Activated T-cell treated with anti-CD3 and anti-CD28 coated beads, Interleukin-2, amount 50 U/mL, for 24 hours (primary cell): ENCODE results near the gene PIK3CG.
"Not testable (repeated sequence)": the region's sequence is repeated elsewhere in the genome, so short reads cannot be mapped to it uniquely, and the experiment has no call there.

Experiments used
- DNase-seq: peaks from one replicate; pipeline ENCODE4 v3.0.0-alpha.2; 2020
- H3K27ac Mint-ChIP-seq: 2 replicates; pipeline ENCODE4 v1.8.0; 2020; ENCODE audit warnings: mild to moderate bottlenecking, mixed read lengths
- H3K27me3 Mint-ChIP-seq: 2 replicates; pipeline ENCODE4 v1.8.0; 2020; ENCODE audit warnings: mixed read lengths
- H3K36me3 Mint-ChIP-seq: 2 replicates; pipeline ENCODE4 v1.8.0; 2020; ENCODE audit warnings: low read depth, mixed read lengths
- H3K4me1 Mint-ChIP-seq: 2 replicates; pipeline ENCODE4 v1.8.0; 2020; ENCODE audit warnings: low read depth, mixed read lengths
- H3K4me3 Mint-ChIP-seq: 2 replicates; pipeline ENCODE4 v1.8.0; 2020; ENCODE audit warnings: mild to moderate bottlenecking, moderate library complexity, mixed read lengths
- H3K9me3 Mint-ChIP-seq: 2 replicates; pipeline ENCODE4 v1.8.0; 2020; ENCODE audit warnings: mixed read lengths

PIK3CG gene

GRCh38 chr7:106865130-106866041, at the start of gene PIK3CG:
TSS of gene PIK3CG (plus strand) at chr7:106865282. CDS start at chr7:106867562, 2,280 bp downstream.
- H3K4me1 Mint-ChIP-seq: peaks cover 85% of the 10 kb centered on the region
- H3K27me3 Mint-ChIP-seq: no peaks in the 10 kb centered on the region
- H3K9me3 Mint-ChIP-seq: no peaks in the 10 kb centered on the region
- no peak for DNase-seq
- H3K4me3 Mint-ChIP-seq: peak within 1 kb of the TSS; percentile 84
- peaks cover 48% of the 10 kb centered on the region for H3K36me3 Mint-ChIP-seq
- peak within 1 kb of the TSS; percentile 96 for H3K27ac Mint-ChIP-seq

- no peak overlapping the region for H3K27ac Mint-ChIP-seq
- H3K36me3 Mint-ChIP-seq: no peaks in the 10 kb centered on the region
- no peak overlapping the region for H3K4me3 Mint-ChIP-seq
- H3K9me3 Mint-ChIP-seq: no peaks in the 10 kb centered on the region
- no peak for DNase-seq
- peaks cover 1% of the 10 kb centered on the region for H3K4me1 Mint-ChIP-seq
- H3K27me3 Mint-ChIP-seq: no peaks in the 10 kb centered on the region
Measured at GRCh38 chr7:106817098-106817497, 48.0 kb upstream of the PIK3CG start.

- Mint-ChIP-seq H3K27me3 (no peaks in the 10 kb centered on the region), H3K4me3 (no peak overlapping the region), H3K27ac (no peak overlapping the region), H3K36me3 (no peaks in the 10 kb centered on the region), H3K4me1 (no peaks in the 10 kb centered on the region), H3K9me3 (no peaks in the 10 kb centered on the region)
- no peak for DNase-seq
Measured at GRCh38 chr7:106818736-106819135, 46.3 kb upstream of the PIK3CG start.

- no peaks in the 10 kb centered on the region for H3K9me3 Mint-ChIP-seq
- no peak for DNase-seq
- H3K4me3 Mint-ChIP-seq: no peak overlapping the region
- no peaks in the 10 kb centered on the region for H3K36me3 Mint-ChIP-seq
- H3K27me3 Mint-ChIP-seq: no peaks in the 10 kb centered on the region
- H3K27ac Mint-ChIP-seq: no peak overlapping the region
- no peaks in the 10 kb centered on the region for H3K4me1 Mint-ChIP-seq
Measured at GRCh38 chr7:106819546-106819945, 45.5 kb upstream of the PIK3CG start.

DNA sequence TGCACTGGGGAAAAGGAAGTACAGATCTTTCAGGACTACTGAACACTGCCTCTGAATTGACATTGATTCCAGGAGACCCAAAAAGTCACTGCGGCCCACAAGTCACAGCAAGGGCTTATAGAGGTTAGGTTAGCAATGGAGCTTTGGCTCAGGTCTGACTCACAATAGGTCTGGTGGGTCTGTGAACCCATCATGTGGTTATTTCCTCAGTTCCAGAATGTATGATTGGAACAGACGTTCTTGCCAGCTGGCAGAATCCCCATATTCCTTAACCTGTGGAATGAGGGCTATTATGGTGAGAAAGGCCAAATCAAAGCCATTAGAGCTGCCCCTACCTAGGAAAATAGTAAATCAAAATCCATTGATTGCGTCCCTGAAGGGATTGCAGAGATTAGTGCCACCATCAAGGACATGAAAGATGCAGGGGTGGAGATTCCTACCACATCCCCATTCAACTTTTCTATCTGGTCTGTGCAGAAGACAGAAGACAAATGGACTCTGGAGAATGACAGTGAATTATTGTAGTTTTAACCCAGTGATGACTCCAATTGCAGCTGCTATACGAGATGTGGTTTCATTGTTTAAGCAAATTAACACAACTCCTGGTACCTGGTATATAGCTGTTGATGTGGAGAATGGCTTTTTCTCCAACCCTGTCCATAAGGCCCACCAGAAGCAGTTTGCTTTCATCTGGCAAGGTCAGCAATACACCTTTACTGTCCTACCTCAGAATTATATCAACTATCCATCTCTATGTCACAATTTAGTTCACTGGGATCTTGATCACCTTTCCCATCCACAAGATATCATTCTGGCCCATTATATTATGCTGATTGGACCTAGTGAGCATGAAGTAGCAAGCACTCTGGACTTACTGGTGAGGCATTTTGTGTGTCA, 44.5 kb upstream of the PIK3CG start:
- DNase-seq: no peak
- H3K4me1 Mint-ChIP-seq: no peaks in the 10 kb centered on the region
- no peak overlapping the region for H3K27ac Mint-ChIP-seq
- no peaks in the 10 kb centered on the region for H3K9me3 Mint-ChIP-seq
- no peak overlapping the region for H3K4me3 Mint-ChIP-seq
- H3K36me3 Mint-ChIP-seq: no peaks in the 10 kb centered on the region
- H3K27me3 Mint-ChIP-seq: no peaks in the 10 kb centered on the region

GRCh38 chr7:106823631-106824030, 41.5 kb upstream of the PIK3CG start:
- H3K4me1 Mint-ChIP-seq: no peaks in the 10 kb centered on the region
- H3K4me3 Mint-ChIP-seq: no peak overlapping the region
- no peak overlapping the region for H3K27ac Mint-ChIP-seq
- DNase-seq: no peak
- no peaks in the 10 kb centered on the region for H3K27me3 Mint-ChIP-seq
- no peaks in the 10 kb centered on the region for H3K9me3 Mint-ChIP-seq
- no peaks in the 10 kb centered on the region for H3K36me3 Mint-ChIP-seq

DNA sequence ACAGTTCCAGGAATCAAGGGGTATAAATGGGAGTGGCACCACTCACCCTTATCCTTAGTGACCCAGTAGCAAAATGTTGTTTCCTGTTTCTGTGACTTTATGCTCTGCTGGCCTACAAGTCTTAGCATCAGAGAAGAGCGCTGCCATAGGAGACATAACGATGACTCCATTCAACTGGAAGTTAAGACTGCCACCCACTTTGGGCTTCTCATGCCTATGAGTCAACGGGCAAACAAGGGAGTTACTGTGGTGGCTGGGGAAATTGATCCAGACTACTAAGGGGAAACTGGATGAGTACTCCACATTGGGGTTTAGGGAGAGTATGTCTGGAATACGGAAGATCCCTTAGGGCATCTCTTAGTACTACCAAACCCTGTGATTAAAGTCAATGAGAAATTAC, 40.6 kb upstream of the PIK3CG start:
- Mint-ChIP-seq H3K36me3 (no peaks in the 10 kb centered on the region), H3K9me3 (no peaks in the 10 kb centered on the region), H3K27me3 (no peaks in the 10 kb centered on the region), H3K4me3 (no peak overlapping the region), H3K4me1 (no peaks in the 10 kb centered on the region), H3K27ac (no peak overlapping the region)
- no peak for DNase-seq

DNA sequence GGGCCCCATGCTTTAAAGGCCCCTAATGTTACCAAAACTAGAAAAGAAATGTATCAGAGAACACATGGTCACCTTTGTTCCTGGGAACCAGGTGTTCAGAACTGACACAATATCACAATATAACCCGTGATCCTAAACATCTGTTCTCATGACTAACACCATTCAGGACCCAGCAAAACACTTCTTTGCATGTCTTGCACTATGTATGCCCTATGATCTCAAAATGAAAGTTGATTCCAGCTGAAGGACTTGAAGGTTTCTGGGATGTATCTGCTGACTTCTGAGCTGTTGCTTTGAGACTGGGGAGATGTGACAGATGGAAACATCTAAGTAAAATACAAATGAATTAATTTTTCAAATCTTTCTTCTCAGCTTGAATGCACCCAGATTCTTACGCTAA, 37.5 kb upstream of the PIK3CG start:
- Mint-ChIP-seq H3K4me3 (no peak overlapping the region), H3K27ac (no peak overlapping the region), H3K4me1 (no peaks in the 10 kb centered on the region), H3K36me3 (no peaks in the 10 kb centered on the region), H3K9me3 (peaks cover 8% of the 10 kb centered on the region), H3K27me3 (no peaks in the 10 kb centered on the region)
- DNase-seq: no peak

DNA sequence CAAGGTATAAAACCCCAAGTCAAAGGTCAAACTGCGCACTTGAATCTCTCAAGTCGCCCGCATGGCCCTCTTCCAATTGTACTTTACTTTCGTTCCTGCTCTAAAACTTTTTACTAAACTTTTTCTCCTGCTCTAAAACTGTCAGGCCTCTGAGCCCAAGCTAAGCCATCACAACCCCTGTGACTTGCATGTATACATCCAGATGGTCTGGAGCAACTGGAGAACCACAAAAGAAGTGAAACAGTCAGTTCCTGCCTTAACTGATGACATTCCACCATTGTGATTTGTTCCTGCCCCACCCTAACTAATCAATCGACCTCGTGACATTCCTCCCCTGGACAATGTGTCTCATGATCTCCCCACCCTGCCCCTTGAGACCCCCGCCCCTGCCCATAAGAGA, 35.6 kb upstream of the PIK3CG start:
- Mint-ChIP-seq H3K36me3 (no peaks in the 10 kb centered on the region), H3K27me3 (no peaks in the 10 kb centered on the region), H3K27ac (no peak overlapping the region), H3K4me1 (no peaks in the 10 kb centered on the region), H3K4me3 (no peak overlapping the region), H3K9me3 (peaks cover 8% of the 10 kb centered on the region)
- no peak for DNase-seq

DNA sequence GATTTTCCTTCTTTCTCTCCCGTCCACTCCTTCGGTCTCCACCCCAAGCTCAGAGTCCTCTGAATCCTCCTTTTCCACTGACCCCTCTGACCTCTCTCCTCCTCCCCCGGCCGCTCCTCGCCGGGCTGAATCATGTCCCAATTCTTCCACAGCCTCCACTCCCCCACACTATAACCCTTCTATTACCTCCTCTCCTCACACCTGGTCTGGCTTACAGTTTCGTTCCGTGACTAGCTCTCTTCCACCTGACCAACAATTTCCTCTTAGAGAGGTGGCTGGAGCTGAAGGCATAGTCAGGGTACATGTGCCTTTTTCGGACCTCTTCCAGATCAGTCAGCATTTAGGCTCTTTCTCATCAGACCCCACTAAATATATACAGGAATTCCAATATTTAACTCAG, 34.2 kb upstream of the PIK3CG start:
- H3K36me3 Mint-ChIP-seq, H3K27ac Mint-ChIP-seq, H3K4me1 Mint-ChIP-seq, H3K27me3 Mint-ChIP-seq, H3K4me3 Mint-ChIP-seq, H3K9me3 Mint-ChIP-seq, DNase-seq: not testable (repeated sequence)

DNA sequence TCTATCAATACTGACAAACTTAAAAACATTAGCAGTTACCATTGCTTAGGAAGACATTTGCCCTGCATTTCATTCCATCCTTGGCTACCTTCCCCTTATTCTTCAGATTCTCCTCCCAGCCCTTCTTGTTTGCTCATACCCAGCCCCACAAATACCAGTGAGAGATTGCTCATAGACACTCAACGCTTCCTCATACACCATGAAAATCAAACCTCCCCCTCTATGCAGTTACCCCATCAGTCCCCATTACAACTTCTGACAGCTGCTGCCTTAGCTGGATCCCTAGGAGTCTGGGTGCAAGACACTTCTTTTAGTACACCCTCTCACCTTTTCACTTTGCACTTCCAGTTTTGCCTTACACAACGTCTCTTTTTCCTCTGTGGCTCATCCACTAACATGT, 28.3 kb upstream of the PIK3CG start:
- no peak overlapping the region for H3K27ac Mint-ChIP-seq
- no peaks in the 10 kb centered on the region for H3K36me3 Mint-ChIP-seq
- H3K27me3 Mint-ChIP-seq: no peaks in the 10 kb centered on the region
- peaks cover 5% of the 10 kb centered on the region for H3K4me1 Mint-ChIP-seq
- no peak overlapping the region for H3K4me3 Mint-ChIP-seq
- DNase-seq: no peak
- no peaks in the 10 kb centered on the region for H3K9me3 Mint-ChIP-seq

- Mint-ChIP-seq H3K36me3 (no peaks in the 10 kb centered on the region), H3K9me3 (no peaks in the 10 kb centered on the region), H3K27ac (no peak overlapping the region), H3K27me3 (peaks cover 3% of the 10 kb centered on the region), H3K4me3 (no peak overlapping the region), H3K4me1 (peaks cover 5% of the 10 kb centered on the region)
- no peak for DNase-seq
Measured at GRCh38 chr7:106839511-106839910, 25.6 kb upstream of the PIK3CG start.

DNA sequence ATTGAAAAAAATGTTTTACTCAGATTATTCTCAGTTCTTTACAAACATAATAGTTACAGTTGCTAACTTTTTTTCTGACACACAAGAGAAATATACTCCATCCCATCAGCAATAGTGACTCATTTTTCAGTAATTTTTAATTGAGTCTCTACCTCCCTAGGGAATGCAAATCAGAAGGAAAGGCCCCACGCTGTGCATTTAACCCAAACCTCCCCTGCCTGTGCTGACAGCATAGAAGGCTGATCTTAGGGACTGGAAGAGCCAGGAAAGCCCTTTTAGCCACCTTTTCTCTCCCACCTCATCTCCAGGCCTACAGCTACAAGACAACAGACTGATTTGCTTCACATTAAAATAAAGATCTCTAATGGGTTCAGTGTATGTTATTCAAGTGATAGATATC, 24.7 kb upstream of the PIK3CG start:
- H3K36me3 Mint-ChIP-seq: no peaks in the 10 kb centered on the region
- H3K4me1 Mint-ChIP-seq: peaks cover 5% of the 10 kb centered on the region
- no peak overlapping the region for H3K27ac Mint-ChIP-seq
- peaks cover 3% of the 10 kb centered on the region for H3K27me3 Mint-ChIP-seq
- no peaks in the 10 kb centered on the region for H3K9me3 Mint-ChIP-seq
- no peak overlapping the region for H3K4me3 Mint-ChIP-seq
- DNase-seq: no peak

- H3K36me3 Mint-ChIP-seq: no peaks in the 10 kb centered on the region
- peaks cover 5% of the 10 kb centered on the region for H3K4me1 Mint-ChIP-seq
- no peak for DNase-seq
- no peaks in the 10 kb centered on the region for H3K9me3 Mint-ChIP-seq
- H3K27ac Mint-ChIP-seq: no peak overlapping the region
- no peak overlapping the region for H3K4me3 Mint-ChIP-seq
- peaks cover 3% of the 10 kb centered on the region for H3K27me3 Mint-ChIP-seq
Measured at GRCh38 chr7:106841896-106842390, 23.1 kb upstream of the PIK3CG start.
